H4 (cell line): ENCODE data around the gene ITGA7. TPM values are rescaled to one million over a fixed set of nuclear protein-coding genes. Genes with fewer than 3 reads are reported as not detected.
A peak's percentile ranks its signal among the peaks of the same experiment; 100 is the strongest.

Source experiments
- DNase-seq: peaks from one replicate; pipeline ENCODE4 v3.0.0-alpha.2; 2015; ENCODE audit warnings: low spot score
- total RNA-seq: library from RNA; depleted of rRNA; stranded (reverse); fragments of >200 nt; shearing (Covaris generic); gene quantifications from 2 replicates; pipeline ENCODE4 v1.2.3, GENCODE V29; 2014

ITGA7 gene
- total RNA-seq, 1 experiment from 2014 or later, result 1.2 TPM

- DNase-seq, result no peak
Observed at GRCh38 chr12:55718015-55718414, 10.3 kb upstream of the ITGA7 start.

- DNase-seq, result no peak
Observed at GRCh38 chr12:55717011-55718007, 9.6 kb upstream of the ITGA7 start.

GRCh38 chr12:55716582-55716957 lies 8.9 kb upstream of the ITGA7 start:
- DNase-seq, result no peak

DNA sequence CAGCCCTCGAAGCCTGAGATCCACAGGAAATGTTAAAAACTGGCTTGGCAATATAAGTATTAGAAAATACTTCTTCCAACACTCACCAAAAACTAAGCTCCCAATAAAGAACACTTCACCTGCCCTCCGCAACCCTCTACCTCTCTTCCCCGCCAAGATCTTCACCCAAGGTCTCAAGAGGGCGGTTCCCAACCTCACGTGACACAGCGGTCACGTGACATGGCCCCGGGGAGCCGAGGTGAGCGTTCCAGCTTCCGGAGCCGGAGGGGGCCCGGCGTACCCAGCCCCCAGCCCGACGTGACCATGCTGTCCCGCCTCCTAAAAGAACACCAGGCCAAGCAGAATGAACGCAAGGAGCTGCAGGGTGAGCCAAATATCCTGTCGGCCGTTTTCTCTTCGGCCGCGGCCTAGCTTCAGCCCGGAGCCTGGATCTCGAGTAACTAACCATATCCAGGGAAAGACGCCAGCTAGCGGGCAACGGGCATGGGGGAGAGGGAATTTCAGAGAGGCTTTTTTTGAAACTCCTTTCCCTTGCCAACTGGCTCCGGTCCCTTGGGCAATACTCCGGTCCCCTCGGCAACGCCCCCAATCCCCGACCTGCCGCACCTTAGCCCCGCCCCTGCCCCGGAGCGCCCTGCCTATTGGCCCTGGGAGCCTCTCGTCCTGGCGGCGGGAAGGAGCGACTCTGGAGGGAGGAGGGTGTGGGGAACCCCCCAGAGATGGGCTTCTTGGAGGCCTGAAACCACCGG lies 8.3 kb upstream of the ITGA7 start, which contains the start of gene BLOC1S1:
TSS of gene BLOC1S1 (plus strand) at position 214 of the 749 bp plus-strand sequence. CDS start at position 220, 6 bp downstream.
- DNase-seq, result peak; percentile 91

GRCh38 chr12:55715169-55715764 lies 7.6 kb upstream of the ITGA7 start:
- no peak for DNase-seq

DNA sequence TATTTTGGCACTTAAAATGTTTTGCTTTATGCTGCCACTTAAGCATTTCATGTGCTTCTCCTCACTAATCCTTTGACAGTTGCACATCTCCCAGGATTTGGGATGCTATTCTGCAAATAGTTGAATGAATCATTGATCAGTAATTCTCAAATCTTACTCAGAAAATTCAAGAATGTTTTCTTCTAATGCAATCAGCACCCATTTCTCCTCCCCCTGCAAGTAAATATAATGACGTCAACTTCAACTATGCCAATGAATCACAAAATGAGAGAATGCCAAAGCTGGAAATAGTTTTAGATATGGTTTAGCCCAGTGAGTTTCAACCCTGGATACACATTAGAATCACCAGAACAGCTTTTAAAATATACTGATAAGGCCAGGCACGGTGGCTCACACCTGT lies 6.0 kb upstream of the ITGA7 start:
- DNase-seq, result no peak

- no peak for DNase-seq
Observed at GRCh38 chr12:55712700-55713415, 5.2 kb upstream of the ITGA7 start.

DNA sequence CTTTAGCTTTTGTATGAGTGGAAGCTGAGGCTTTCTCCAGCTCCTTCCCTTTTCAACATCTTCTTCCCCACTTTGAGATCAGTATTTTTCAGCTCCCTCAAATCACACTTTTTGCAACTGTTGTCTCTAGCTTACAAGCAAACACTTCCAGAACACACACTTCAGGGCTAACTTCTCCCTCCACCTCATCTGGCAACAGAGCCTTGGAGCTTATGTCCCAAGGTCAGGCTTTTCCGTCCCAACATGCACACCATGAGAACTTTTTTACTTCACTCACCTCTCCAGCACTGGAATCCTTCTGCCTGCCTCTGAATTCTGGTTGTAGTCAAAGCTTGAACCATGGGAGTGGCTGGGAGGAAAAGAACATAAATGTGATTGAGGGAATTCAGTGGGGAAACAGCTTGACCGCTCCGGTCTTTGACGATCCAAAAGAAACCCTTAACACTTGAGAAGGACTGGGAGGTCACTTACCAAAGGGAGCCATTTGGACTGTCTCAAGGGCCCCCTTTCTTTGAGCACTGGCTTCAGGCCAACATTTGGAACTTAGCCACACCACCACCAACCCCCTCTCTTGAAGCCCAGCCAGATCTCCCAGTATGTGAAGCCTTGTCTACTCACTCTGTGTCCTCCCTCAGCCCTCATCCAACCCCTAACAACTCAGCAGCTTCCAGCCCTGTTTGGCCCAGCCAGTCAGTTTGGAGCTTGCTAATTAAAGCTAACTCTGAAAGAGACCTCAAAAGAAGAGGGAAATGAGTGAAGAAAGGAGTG lies 4.3 kb upstream of the ITGA7 start:
- no peak for DNase-seq

GRCh38 chr12:55708695-55709233 lies 1.1 kb upstream of the ITGA7 start:
- no peak for DNase-seq

- DNase-seq, result no peak
Observed at GRCh38 chr12:55707219-55707671, 459 bp downstream of the ITGA7 start.

GRCh38 chr12:55706568-55707218 lies 1.0 kb downstream of the ITGA7 start:
- no peak for DNase-seq

DNA sequence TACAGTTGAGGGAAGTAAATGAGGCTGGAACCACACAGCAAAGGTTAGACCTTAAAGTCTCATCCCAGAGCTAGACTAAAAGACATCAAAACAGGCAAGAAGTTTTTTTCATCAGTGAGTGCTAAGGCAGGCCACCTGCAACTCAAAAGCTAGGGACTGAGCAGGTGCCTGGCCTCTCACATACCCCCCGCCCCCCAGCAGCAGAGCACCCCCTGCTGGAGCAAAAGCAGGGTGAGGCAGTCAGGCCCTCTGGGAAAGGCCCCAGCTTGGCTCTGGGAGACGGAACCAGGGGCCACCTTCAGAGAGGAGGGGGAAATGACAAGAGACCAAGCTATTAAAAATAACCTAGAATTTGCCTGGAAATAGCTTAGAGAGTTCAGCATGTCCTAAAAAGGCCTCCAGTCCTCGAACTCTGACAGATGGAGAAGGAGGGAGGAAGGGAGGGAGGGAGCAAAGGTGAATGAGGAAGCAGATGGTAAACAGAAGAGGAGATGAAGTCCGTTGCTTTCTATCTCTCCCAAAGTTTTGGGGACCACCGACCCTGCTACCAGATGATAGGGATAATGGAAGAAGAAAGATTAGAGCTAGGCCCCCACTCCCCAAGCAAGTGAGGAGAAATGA lies 1.8 kb downstream of the ITGA7 start:
- DNase-seq, result no peak

- no peak for DNase-seq
Observed at GRCh38 chr12:55704824-55705718, 2.6 kb downstream of the ITGA7 start.

DNA sequence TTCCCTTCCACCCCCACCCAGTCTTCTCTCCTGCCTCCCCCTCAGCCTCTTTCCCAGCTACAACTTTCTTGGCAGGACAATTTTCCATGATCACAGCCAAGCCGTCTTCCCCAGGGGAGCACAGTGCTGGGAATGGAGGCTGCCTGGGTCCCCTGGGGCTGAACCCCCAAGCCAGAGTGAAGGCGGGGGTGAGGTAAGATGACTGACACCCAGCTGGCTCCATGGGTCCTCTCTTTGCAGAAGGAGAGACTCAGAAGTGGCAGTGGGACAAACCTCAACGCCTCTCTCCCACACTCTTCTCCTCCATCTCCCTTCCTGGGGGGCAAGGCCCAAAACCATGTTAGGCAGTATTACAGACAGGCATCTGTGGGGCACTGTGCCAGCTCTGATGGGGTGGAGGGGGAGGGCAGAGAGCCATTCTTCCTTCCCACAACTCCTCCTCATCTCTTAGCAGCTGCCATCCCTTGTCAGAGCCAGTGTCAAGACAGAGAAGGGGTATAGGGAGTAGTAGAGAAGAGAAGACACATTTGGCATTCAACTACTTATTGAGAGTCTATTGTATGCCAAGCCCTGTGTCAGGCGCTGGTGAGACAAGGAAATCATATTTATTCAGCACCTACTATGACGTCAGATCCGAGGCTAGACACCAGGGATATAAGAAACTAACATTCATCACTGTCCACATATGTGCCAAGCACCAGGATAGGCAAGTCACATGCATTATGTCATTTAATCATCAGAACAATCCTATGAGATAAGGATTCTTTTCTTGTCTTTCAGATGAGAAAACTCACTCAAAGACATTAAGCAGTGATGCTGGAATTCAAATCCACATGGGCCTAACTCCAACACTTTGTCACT lies 3.6 kb downstream of the ITGA7 start:
- DNase-seq, result no peak

- no peak for DNase-seq
Observed at GRCh38 chr12:55703288-55703687, 4.4 kb downstream of the ITGA7 start.

DNA sequence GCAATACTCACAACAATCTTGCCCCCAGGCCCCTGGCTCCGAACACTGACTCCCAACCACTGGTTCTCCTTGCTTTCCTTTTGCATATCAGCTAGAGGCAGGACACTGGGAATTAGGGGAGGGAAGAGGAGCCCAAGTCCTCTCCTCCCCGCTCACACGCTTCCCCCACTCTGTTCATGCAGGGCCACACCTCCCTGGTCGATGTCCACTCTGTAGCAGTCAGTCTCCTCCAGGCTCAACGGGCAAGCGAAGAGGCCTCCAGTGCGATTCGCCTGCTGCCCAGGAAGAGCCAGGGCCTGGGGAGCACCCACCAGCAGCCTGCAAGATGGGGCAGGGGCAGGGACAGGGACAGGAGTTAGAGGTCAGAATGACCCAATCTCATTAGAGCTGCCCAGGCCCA lies 4.8 kb downstream of the ITGA7 start:
- DNase-seq, result no peak

DNA sequence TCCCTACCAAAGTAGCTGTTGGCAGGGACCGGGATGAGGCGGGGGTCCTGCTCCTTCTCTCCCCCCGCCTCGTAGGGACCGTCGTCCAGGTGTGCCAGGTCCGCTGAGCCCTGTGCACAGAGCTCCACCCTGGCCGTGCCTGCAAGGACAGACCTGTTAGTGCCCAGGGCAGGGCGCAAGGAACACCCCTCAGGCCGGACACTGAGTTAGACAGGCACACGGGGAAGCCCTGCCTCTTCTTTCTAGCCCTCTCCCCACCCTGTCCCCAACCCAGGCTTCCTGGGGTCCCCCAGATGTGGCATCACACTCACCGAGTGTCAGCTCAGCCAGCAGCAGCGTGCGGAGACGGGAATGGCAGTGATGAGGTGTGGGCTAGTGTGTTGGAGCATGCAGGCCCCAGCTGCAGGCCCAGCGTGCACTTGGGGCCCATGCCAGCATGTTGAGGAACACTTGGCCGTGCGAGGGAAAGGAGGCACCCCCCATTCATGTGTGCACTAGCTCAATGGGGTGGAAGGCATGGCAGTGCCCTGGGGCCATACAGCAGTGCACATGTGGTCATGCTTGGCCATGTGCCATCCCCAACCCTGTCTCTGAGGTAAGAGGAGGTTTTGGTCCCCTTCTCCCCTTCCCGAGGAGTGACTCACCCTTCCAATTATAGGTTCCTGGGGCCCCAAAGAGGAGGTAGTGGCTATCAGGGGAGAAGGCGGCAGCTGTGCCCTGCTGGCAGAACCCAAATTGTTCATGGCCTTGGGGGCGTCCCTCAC lies 7.3 kb downstream of the ITGA7 start:
- peak; percentile 75 for DNase-seq
